Measurements from ENCODE around the gene AGA.

The AGA gene

DNA sequence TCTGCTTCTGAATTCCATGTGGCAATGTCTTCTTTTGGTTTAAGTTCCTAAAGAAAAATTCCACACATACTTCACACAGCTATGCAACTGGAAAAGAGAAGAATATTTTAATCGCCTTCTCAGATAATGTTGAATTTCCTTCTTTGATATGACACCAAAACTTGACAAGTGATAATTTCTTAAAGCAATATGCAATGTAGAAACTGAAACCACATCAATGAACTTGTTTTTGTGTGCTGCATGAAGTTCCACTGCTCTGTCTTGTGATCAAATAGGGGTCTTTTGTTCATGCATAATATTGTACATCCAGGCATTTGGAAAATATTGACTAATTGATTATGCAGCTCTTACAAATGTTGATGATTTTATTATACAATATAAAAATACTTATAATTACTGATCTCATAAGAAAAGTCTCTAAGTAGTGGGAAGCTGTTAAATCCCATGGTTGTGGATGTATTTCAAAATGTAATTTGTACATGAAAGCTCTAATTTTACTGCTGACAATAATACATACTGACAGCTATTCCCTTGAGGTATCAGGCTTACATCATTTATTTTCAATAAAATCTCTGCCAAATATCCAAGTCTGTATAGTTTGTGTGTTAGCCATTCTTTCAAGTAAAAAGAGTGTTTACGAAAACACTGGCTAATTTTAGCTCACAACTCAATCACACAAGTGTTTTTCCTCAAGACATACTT is 56.5 kb downstream of the AGA start:
- FAIRE-seq: no peak

DNA sequence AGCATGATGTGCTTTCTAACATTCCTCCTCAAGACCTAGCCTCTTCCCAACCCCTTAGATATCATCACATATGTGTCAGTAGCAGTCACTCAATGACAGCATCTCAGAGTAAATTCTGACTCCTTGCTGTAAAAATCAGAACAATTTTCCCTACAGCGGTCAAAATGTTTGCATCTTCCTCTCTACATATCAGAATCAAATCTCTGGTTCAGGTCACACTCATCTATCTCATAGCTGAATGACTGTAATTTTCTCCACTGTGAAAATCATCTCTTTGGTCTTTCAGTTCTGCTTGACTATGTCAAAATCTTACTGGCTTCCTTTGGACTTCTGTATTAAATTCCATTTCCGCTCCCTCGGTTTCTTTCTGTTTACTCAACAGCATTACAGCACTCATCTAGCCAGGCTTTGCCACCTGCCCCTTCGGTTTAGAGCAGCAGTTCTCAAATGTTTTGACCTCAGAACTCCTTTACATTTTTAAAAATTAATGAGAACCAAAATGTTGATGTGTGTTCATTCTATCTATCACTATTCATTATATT is 57.3 kb downstream of the AGA start:
- FAIRE-seq: no peak

DNA sequence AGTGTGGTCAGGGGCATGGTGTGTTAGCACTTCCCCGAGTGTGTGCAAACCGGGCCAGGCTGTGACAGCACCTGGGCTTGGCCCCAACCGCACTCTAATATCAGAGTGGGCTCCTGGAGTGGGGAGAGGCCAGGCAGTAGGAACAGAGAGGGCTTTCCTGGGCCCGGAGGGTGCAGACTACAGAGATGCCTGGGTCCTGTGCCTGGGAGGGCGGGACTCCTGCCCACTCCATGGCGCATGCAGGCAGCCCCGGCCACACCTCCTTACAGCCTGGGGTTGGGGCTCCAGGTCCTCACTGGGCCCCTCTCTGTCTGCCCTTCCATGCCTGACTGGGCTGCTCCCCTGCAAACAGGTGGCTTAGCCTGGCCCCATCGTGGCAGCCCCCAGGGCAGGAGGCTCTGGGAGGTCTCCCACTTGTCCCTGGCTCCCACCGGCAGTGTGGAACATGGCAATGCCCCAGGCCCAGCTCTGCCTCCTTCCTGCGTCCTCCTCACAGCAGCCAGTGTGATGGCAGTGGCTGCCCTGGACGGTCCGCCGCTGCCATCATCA is 60.4 kb downstream of the AGA start:
- no peak for FAIRE-seq

Measured in G401.6 (cell line).